ENCODE results near the gene SHROOM2.
"Not testable (repeated sequence)": the region's sequence is repeated elsewhere in the genome, so short reads cannot be mapped to it uniquely, and the experiment has no call there.

The SHROOM2 gene

DNA sequence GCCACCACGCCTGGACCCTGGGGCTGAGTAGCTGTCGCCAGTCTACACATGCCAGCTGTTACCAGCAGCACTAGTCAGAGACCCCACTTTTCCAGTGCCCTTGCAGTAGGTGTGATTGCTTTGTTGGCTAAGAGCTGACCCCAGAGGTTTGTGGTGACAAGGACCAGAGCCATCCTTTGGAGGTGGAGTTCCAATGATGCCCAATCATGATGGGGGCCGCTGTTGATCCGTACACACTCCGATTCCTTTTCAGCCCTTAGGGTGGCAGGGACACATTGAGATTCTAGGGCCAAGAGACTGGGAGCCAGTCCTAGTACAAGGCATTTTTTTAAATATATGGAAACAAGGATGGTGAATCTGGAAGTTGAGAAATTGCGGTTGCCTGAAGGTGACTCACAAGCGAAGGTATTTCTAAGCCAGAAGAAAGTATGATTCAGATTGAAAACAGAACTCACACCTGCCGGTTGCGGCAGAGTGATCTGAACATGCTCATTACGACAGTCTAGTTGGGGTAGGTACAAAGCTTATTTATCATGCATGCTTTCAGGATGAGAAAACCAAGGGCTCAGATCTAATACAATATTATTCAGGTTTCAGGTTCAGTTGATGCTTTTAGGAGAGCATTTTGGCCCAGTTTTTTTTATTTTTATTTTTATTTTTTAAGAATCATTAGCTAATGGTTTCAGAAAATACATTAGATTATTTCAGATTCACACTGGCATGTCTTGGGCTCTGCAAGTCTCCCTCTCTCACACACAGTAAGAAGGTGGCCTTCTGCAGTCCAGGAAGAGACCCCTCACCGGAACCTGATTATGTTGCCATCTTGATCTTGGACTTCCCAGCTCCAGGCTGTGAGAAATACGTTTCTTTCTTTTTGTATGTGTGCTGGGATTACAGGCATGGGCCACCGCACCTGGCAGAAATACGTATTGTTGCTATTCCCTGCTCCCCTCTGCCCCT lies 43.4 kb downstream of the SHROOM2 start:
- no peak for DNase-seq (ENCODE audit: low read depth)

- no peak for DNase-seq (ENCODE audit: low read depth)
Observed at GRCh38 chrX:9832811-9833210, 46.6 kb downstream of the SHROOM2 start.

GRCh38 chrX:9835585-9836210 lies 49.5 kb downstream of the SHROOM2 start:
- DNase-seq (ENCODE audit: low read depth) = no peak

GRCh38 chrX:9842541-9842940 lies 56.3 kb downstream of the SHROOM2 start:
- no peak for DNase-seq (ENCODE audit: low read depth)

DNA sequence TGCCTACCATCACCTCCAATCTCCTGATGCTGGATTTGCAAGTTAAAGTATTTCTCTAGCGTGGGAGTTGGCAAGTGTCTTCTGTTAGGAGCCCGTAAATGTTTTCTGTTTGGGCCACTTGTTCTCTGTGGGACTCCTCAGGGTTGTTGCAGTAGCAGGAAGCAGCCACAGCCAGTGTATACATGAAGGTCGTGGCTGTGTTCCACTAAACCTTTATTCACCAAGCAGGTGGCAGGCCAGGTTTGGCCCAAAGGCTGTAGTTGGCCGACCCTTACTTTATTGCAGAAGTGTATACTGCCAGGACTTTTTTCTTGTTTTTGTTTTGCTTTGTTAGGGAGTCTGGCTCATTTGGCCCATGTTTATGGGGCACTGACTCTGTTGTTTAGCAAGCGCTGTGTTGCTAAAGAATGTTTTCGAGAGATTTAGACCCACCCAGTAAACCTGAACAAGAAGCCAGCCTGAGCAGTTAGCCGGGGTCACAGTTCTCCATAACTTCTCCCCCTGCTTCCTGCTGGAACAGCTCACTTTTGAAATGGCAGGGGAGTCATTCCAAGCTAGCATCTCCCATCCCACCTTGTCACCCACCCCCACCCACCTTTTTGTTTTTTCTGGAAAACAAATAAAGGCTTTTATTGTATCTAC lies 58.8 kb downstream of the SHROOM2 start:
- DNase-seq (ENCODE audit: low read depth) = no peak

DNA sequence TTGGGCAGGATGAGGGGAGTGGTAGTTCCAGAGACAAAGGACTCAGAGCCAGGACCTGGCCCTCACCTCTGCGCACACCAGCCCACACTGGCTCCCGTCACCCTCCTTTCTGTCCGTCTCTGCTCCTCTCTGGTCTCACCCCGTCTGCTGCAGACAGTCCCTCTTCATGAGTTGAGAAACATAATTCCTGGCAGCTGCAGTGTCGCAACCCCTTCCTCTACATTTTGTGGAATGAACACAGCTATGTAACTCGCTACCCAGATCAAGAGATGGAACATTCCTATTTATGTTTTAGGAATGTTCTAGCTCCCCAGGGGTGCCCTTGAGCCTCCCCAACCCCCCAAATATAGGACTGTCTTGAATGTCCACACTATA lies 59.3 kb downstream of the SHROOM2 start:
- peak; percentile 2 for DNase-seq (ENCODE audit: low read depth)

- no peak for DNase-seq (ENCODE audit: low read depth)
Observed at GRCh38 chrX:9846631-9847030, 60.4 kb downstream of the SHROOM2 start.

DNA sequence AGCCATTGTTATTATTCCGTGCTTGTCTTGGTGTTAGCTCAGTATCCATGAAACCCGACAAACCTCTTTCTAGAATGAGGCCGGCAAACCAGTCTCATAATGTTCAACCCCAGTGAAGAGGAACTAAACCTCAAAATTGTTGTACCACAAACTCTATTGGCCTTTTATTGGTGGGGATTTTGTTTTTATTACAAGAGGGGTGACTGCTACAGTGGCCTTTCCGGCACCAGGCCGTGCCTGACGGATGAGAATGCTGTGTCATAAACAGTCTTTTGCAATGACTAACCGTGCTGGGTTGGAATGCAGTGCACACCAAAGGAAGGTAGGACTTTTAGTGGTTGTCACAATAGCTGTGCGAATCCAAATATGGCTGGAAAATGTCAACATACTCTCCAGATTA lies 60.8 kb downstream of the SHROOM2 start:
- no peak for DNase-seq (ENCODE audit: low read depth)

- no peak for DNase-seq (ENCODE audit: low read depth)
Observed at GRCh38 chrX:9848718-9849479, 62.7 kb downstream of the SHROOM2 start.

- DNase-seq (ENCODE audit: low read depth) = no peak
Observed at GRCh38 chrX:9851890-9852289, 65.7 kb downstream of the SHROOM2 start.

GRCh38 chrX:9853307-9853706 lies 67.1 kb downstream of the SHROOM2 start:
- no peak for DNase-seq (ENCODE audit: low read depth)

- no peak for DNase-seq (ENCODE audit: low read depth)
Observed at GRCh38 chrX:9855561-9856283, 69.5 kb downstream of the SHROOM2 start.

- DNase-seq (ENCODE audit: low read depth) = no peak
Observed at GRCh38 chrX:9856588-9856987, 70.4 kb downstream of the SHROOM2 start.

- DNase-seq (ENCODE audit: low read depth) = no peak
Observed at GRCh38 chrX:9857575-9858474, 71.6 kb downstream of the SHROOM2 start.

- DNase-seq (ENCODE audit: low read depth) = not testable (repeated sequence)
Observed at GRCh38 chrX:9858684-9859083, 72.5 kb downstream of the SHROOM2 start.

GRCh38 chrX:9859711-9860555 lies 73.7 kb downstream of the SHROOM2 start:
- DNase-seq (ENCODE audit: low read depth) = no peak

GRCh38 chrX:9860826-9861225 lies 74.6 kb downstream of the SHROOM2 start:
- no peak for DNase-seq (ENCODE audit: low read depth)

DNA sequence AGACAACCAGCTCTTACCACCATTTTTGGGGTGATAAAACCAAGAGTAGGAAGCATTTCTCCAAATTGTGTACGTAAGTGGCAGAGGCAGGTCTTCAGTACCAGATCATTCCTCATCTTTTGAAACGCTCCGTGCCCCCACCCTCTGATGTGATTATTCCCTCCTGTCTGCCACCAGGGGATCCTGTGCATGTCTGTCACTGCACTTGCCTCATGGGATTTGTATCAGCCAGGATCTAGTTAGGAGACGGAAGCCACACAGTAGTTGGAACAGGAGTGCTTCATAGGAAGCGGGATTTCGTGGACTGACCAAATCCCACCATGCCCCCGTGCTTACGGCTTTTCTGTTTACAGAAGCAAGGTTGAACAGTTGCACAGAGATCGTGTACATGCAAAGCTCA lies 75.5 kb downstream of the SHROOM2 start:
- DNase-seq (ENCODE audit: low read depth) = no peak

GRCh38 chrX:9862525-9862924 lies 76.3 kb downstream of the SHROOM2 start:
- no peak for DNase-seq (ENCODE audit: low read depth)

DNA sequence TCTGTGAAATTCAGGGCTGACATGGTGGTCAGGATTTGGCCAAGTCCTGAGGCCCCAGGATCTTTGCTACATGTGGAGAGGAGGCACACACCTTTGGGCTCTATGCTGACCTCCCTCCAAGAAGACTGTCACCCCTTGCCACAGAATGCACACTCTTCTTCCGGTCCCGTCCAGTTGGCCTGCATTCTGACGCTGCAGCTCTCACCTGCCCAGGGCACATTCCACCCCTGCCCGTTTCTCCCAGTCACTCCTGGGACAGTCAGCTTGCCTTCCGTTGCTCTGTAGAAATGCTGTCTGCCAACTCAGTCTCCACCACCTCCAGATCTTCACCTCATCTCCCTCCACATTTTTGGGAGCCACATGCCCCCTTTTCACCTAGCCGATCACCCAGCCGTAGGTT lies 76.7 kb downstream of the SHROOM2 start:
- DNase-seq (ENCODE audit: low read depth) = no peak
